HG02885 (cell line): Measurements from ENCODE around the gene METTL2B.
"Not testable (repeated sequence)": the region's sequence is repeated elsewhere in the genome, so short reads cannot be mapped to it uniquely, and the experiment has no call there.

ENCODE experiments used
- ATAC-seq: cut with Tn5 transposase; IDR thresholded peaks from one replicate; pipeline ENCODE4 v1.9.1; 2021; ENCODE audit warnings: mild to moderate bottlenecking; ENCODE audit not compliant: unreplicated experiment, poor library complexity

Gene METTL2B

GRCh38 chr7:128454808-128455542 is 21.6 kb upstream of the METTL2B start:
- no peak for ATAC-seq

DNA sequence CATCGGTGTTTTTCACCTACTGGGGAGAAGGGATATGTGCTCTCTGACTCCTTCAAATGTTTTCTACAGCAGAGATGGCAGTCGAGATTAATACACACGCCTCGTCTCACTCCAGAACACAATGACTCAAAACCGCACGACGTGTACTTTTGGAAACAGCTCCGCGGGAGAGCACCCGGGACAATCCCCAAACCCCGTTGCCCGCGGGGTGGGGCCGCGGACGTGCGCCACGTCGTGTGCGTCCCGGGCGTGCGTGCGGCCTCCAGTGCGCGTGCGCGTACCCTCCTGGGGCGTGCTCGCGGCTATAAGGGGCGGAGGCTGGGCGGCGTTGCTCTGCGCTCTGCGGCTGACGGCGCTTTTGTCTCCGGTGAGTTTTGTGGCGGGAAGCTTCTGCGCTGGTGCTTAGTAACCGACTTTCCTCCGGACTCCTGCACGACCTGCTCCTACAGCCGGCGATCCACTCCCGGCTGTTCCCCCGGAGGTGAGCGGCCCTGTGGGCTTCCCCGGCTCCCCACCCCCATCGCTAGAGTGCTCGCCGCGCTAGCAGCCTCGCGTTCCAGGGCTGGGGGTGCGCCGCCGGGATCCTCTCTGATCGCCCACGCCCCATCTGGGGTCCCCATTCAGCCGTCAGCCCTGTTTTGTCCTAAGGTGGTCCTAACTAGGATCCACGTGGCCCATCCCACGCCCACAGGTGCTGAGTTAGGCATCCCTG is 20.8 kb upstream of the METTL2B start, which contains the start of gene HILPDA:
Gene HILPDA, plus strand, starts transcription at position 336 of the 712 bp plus-strand sequence. CDS start 1,391 bp downstream, outside the sequence.
- ATAC-seq: peak; percentile 87

DNA sequence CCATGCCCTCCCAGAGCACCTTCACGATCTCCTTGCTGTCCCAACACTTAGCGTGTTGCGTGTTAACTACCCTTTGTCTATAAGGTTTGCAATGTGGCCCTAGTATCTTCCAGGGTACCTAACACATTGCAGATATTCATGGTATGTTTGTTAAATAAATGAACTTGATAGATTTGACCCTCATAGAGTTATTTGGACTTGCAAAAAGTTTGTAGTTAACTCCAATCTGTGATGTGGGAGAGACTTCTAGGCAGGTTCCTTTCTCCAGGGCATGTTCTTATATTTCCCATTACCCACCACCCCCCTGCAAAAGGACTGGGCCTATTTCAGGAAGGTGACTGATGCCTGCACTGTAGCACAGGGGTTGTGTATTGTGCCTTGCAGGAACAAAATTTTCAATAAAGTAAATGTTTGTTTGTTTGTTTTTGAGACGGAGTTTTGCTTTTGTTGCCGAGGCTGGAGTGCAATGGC is 20.3 kb upstream of the METTL2B start:
- ATAC-seq: no peak

- ATAC-seq: not testable (repeated sequence)
These were observed 19.2 kb upstream of the METTL2B start for GRCh38 chr7:128457385-128457784.

- peak; percentile 12 for ATAC-seq
These were observed 17.6 kb upstream of the METTL2B start for GRCh38 chr7:128458956-128459355.

GRCh38 chr7:128459394-128459878 is 17.1 kb upstream of the METTL2B start:
- peak; percentile 33 for ATAC-seq

- ATAC-seq: no peak
These were observed 14.1 kb upstream of the METTL2B start for GRCh38 chr7:128462460-128462859.

DNA sequence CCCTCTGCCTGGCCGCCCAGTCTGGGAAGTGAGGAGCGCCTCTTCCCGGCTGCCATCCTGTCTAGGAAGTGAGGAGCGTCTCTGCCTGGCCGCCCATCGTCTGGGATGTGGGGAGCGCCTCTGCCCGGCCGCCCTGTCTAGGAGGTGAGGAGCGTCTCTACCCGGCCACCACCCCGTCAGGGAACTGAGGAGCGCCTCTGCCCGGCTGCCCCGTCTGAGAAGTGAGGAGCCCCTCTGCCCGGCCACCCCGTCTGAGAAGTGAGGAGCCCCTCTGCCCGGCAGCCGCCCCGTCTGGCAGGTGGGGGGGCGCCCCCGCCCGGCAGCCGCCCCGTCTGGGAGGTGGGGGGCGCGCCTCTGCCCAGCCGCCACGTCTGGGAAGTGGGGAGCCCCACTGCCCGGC is 13.2 kb upstream of the METTL2B start:
- ATAC-seq: not testable (repeated sequence)

- not testable (repeated sequence) for ATAC-seq
These were observed 12.6 kb upstream of the METTL2B start for GRCh38 chr7:128463933-128464332.

DNA sequence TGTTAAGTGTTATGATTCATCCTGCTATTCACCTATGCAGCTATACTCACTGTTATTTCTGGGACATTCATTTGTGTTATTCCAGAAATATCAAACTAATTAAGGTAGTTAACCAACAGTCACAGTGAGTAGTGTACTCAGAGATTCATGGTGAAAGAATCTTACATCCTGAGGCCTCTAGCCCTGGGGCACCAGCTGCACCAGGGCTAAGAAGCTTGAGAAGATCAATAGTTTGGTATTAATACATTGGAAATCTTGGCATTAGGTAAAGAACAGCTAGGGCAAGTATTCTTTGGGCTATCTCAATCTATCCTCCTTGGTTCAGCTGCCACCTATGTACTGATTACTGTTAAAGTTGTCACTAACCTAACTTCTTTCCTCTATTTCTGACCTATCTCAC is 9.7 kb upstream of the METTL2B start:
- not testable (repeated sequence) for ATAC-seq

- not testable (repeated sequence) for ATAC-seq
These were observed 765 bp downstream of the METTL2B start for GRCh38 chr7:128477336-128477690.

GRCh38 chr7:128479082-128479481 is 2.5 kb downstream of the METTL2B start:
- ATAC-seq: not testable (repeated sequence)

DNA sequence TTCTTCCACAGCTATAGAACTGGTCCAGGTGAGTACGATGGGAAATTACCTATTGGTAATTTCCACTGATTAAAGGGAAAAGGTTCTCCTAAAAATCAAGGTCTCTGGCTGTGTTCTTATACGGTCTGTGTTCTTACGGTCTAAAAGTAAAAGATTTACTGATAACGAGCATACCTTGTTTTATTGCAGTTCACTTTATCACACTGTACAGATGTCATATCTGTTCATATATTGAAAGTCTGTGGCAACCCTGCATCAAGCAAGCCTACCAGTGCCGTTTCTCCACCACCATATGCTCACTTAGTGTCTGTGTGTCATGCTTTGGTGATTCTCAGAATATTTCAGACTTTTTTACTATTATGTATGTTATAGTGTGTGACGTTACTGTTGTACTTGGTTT is 11.6 kb downstream of the METTL2B start:
- not testable (repeated sequence) for ATAC-seq

DNA sequence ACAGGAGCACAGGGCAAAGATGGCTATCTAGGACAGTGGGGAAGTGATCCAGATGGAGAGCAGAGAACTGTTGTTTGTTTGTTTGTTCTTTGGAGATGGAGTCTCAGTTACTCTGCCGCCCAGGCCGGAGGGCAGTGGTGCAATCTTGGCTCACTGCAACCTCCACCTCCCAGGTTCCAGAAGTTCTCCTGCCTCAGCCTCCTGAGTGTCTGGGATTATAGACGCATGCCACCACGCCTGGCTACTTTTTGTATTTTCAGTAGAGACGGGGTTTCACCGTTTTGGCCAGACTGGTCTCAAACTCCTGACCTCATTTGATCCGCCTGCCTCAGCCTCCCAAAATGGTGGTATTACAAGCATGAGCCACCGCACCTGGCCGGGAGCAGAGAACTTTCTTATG is 20.9 kb downstream of the METTL2B start:
- no peak for ATAC-seq

GRCh38 chr7:128505416-128505815 is 28.9 kb downstream of the METTL2B start:
- not testable (repeated sequence) for ATAC-seq

GRCh38 chr7:128506819-128507218 is 30.3 kb downstream of the METTL2B start:
- peak; percentile 36 for ATAC-seq

DNA sequence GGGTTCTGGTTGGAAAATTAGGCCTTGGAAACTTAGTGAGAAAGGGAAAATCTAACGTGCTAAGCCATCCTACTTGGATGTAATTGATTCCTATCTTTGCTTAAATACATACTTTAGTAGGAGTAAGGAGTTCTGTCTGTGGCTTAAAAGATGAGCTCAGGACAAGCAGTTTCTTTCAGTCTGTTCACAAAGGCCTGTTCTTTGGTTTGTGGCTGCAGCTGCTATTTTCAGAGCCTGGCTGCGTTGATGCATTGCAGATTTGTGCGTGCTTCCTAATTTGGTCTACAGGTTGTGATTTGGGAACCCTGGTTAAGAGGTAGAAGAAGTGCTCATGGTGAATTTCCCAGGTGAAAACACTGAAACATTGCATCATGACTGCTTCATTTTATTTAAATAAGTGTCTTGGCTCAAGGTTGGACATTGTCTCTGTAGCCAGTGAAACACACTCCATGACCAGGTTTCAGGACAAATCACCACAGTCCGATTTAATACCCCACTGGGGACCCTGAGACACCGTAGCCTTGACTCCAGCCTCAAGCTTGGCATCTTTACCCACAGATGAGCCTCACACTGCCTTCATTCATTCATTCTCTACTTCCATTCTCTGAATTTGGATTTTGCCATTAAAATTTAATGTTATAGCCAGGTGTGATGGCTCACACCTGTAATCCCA is 30.9 kb downstream of the METTL2B start:
- peak; percentile 47 for ATAC-seq

DNA sequence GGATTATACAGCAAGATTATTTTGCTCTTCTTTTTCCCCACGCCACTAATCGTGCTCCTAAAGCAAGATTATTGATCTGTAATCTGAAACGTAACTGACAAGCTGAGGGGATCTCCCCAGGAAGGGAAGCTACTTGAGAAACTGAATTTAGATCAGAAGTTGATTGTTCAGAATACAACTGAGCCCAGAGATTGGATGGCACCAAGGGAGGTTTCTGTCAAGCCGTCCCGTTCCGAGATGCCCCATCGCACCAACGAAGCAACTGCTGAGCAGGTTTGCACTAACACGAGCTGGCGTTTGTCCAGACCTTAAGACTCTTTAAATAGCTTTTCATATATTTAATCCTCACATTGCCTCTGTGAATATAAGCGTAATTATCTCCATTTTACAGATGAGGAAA is 35.1 kb downstream of the METTL2B start:
- not testable (repeated sequence) for ATAC-seq

DNA sequence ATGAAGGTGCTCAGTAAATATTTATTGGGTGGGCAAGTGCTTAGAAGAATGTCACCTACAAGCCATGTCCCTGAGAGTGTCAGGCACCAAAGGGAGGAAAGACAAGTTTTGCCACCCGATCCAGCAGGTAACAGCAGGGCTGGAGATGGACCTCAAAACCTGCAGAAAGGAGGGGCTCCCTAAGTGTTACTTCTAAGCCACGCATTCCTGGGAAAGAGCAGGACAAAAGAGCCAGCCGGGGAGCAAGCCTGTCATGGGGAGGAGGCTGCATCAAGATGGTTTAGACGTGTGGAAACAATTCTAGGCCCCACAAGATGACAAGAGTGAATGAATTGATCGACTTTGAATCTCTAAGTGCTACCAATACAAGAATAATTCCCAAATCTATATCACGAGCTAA is 38.7 kb downstream of the METTL2B start:
- ATAC-seq: not testable (repeated sequence)

DNA sequence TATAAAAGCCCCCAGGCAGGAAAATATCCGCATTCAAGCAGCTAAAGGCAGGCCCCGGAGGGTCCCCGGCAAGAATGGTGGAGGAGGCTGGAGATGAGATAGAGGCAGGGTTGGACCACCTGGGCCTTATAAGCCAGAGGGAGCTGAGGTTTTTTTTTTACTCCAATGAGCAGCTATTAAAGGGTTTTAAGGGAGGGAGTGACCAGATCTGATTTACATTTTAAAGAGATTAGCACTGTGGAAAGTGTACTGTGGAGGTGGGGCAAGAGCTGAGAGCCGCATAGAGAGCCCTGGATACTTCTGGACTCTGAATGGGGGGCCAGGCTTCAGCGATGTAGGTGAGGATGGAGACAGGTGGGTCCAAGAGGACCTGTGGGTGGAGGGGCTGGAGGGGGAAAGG is 40.5 kb downstream of the METTL2B start:
- ATAC-seq: not testable (repeated sequence)
